SU-DHL-6 (cell line): Measurements from ENCODE around the gene COL15A1.

Experiments
- H2AFZ ChIP-seq: fragments of 200-600 bp; sonication (generic); 2 replicates; pipeline ENCODE4 v1.6.1; 2014; ENCODE audit warnings: low read depth, mild to moderate bottlenecking, moderate library complexity, mixed read lengths, antibody characterized with exemption, low read length; ENCODE audit not compliant: severe bottlenecking
- H3F3A ChIP-seq: fragments of 200-600 bp; shearing (Covaris generic); 2 replicates; pipeline ENCODE4 v1.6.0; 2016; ENCODE audit warnings: antibody characterized with exemption, mild to moderate bottlenecking; ENCODE audit not compliant: insufficient read depth
- H3K27ac ChIP-seq: fragments of 200-600 bp; sonication (generic); 2 replicates; pipeline ENCODE4 v1.5.1; 2016; ENCODE audit warnings: low read depth, mild to moderate bottlenecking, low read length, moderate library complexity, mixed read lengths
- H3K27me3 ChIP-seq: fragments of 200-600 bp; sonication (generic), shearing (Covaris generic); 2 replicates; pipeline ENCODE4 v1.6.0; 2014; ENCODE audit warnings: mild to moderate bottlenecking, low read length
- H3K36me3 ChIP-seq: fragments of 200-600 bp; sonication (generic); 2 replicates; pipeline ENCODE4 v1.6.1; 2014; ENCODE audit warnings: mild to moderate bottlenecking, low read length, mixed read lengths
- H3K4me2 ChIP-seq: fragments of 300-600, 200-600 bp; shearing (Covaris generic), sonication (generic); 2 replicates; pipeline ENCODE4 v1.6.0; 2014; ENCODE audit warnings: low read length, low read depth, mild to moderate bottlenecking; ENCODE audit not compliant: poor library complexity, severe bottlenecking
- H3K4me3 ChIP-seq: fragments of 200-600 bp; sonication (generic); 2 replicates; pipeline ENCODE4 v1.5.1; 2014; ENCODE audit warnings: antibody characterized with exemption, low read length, mild to moderate bottlenecking, mixed read lengths; ENCODE audit not compliant: insufficient read depth, poor library complexity, severe bottlenecking
- H3K79me2 ChIP-seq: fragments of 200-600 bp; sonication (generic); 2 replicates; pipeline ENCODE4 v1.6.1; 2014; ENCODE audit warnings: mild to moderate bottlenecking, low read length, moderate library complexity; ENCODE audit not compliant: insufficient read depth
- H3K9ac ChIP-seq: fragments of 200-600 bp; sonication (generic); 2 replicates; pipeline ENCODE4 v1.7.0; 2014; ENCODE audit warnings: mild to moderate bottlenecking, low read length
- H3K9me2 ChIP-seq: fragments of 200-600 bp; sonication (generic); replicated peaks from 2 replicates; pipeline ENCODE4 v1.6.1; 2014; ENCODE audit warnings: low read length; ENCODE audit not compliant: insufficient read depth
- H3K9me3 ChIP-seq: fragments of 200-600 bp; sonication (generic); 2 replicates; pipeline ENCODE4 v1.6.1; 2014; ENCODE audit warnings: low read length, mixed read lengths; ENCODE audit not compliant: insufficient read depth
- H4K20me1 ChIP-seq: fragments of 200-600 bp; sonication (generic); 2 replicates; pipeline ENCODE4 v1.6.1; 2014; ENCODE audit warnings: low read depth, mild to moderate bottlenecking, antibody characterized with exemption, low read length, moderate library complexity, mixed read lengths
- EZH2phosphoT487 ChIP-seq: fragments of 200-600 bp; sonication (generic), shearing (Covaris generic); conservative IDR thresholded peaks from 2 replicates; pipeline ENCODE4 v1.6.1; 2018; ENCODE audit warnings: mild to moderate bottlenecking, antibody characterized with exemption, low read length, moderate library complexity, mixed read lengths
- TF ChIP-seq, protein P1 (sequence below): fragments of 200-600 bp; sonication (generic); IDR thresholded peaks from one replicate; pipeline ENCODE4 v1.5.1; 2017; ENCODE audit warnings: antibody characterized with exemption, mild to moderate bottlenecking, low read length, moderate library complexity; ENCODE audit not compliant: insufficient read depth, poor library complexity, severe bottlenecking

COL15A1 gene

DNA sequence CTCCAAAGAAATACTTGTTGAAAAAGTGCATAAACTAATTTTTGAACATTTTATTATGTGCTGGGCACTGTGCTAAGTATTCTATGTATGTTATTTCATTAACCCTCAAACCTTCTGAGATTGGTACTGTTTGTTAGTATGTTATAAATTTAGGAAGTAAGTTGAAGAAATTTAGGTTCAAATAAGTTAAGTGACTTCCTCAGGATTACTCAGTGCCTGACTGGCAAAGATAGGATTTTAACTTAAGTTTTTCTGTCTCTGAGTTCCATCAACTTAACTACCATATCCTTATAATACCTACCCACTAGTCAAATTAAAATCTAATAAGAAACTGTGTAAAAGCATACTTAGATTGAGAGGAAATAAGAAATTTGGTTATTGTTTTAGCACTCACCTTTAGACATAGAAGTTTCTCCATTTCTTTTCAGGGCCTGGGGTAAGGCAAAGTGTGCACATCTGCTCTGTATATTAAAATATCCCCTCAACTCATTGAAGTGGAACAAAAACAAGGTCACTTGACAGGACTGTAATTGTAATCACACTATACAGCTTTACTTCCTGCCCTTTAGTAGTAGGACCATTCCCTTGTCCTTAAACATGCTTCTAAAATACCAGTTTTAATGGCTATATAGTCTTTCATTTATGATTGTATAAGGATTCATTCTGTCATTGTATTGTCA lies 176.4 kb downstream of the COL15A1 start:
- H3K9me3 ChIP-seq = no peaks in the 10 kb centered on the region
- no peaks in the 10 kb centered on the region for H3K27me3 ChIP-seq
- H3K9ac ChIP-seq = no peak overlapping the region
- no peaks in the 10 kb centered on the region for H3K79me2 ChIP-seq
- H3K4me3 ChIP-seq = no peak overlapping the region
- H4K20me1 ChIP-seq = no peaks in the 10 kb centered on the region
- no peak overlapping the region for H2AFZ ChIP-seq
- TF ChIP-seq, protein P1, sequence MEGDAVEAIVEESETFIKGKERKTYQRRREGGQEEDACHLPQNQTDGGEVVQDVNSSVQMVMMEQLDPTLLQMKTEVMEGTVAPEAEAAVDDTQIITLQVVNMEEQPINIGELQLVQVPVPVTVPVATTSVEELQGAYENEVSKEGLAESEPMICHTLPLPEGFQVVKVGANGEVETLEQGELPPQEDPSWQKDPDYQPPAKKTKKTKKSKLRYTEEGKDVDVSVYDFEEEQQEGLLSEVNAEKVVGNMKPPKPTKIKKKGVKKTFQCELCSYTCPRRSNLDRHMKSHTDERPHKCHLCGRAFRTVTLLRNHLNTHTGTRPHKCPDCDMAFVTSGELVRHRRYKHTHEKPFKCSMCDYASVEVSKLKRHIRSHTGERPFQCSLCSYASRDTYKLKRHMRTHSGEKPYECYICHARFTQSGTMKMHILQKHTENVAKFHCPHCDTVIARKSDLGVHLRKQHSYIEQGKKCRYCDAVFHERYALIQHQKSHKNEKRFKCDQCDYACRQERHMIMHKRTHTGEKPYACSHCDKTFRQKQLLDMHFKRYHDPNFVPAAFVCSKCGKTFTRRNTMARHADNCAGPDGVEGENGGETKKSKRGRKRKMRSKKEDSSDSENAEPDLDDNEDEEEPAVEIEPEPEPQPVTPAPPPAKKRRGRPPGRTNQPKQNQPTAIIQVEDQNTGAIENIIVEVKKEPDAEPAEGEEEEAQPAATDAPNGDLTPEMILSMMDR = no peak
- no peak for TF ChIP-seq EZH2phosphoT487
- peaks cover 7% of the 10 kb centered on the region; the same call in 1 of the 2 replicates for H3F3A ChIP-seq
- H3K9me2 ChIP-seq = no peaks in the 10 kb centered on the region
- H3K4me2 ChIP-seq = peak overlapping the region; percentile 44
- H3K36me3 ChIP-seq = no peaks in the 10 kb centered on the region
- peak overlapping the region; percentile 58 for H3K27ac ChIP-seq
